ENCODE measurements around the gene RIMS1. TPM values are rescaled to one million over a fixed set of nuclear protein-coding genes. Genes with fewer than 3 reads are reported as not detected.

The RIMS1 gene
- total and polyA plus RNA-seq, 9 of the 15 experiments (the other 6 are each of a cell fraction or from before 2014, with no cell fraction given) = not detected

DNA sequence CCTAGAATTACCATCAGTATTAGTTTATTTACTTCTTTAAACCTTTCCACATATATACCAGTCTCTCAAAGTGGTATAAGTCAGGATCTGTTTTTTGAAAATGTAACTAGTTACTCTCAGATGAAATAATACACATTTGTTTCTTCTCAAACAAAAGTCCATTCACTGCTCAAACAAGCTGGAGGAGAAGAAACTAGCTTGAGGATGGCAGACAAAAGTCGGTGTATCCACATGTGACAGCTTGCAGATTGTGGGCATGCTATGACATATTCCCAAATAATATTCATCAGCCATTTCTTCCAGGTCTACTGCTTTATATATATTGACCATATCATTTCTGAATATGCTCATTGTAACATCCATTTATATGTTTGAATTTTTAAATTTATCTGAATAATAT is 538.1 kb downstream of the RIMS1 start:
- ChIA-PET POLR2A (no interaction called here), CTCF (ENCODE audit: low intra/inter-chr PET ratio) (no interaction called here)
- no peaks in the 10 kb centered on the region for H3K9me3 ChIP-seq (replicated peaks; ENCODE audit: control insufficient read depth, insufficient read depth, low read depth, low read length)
- no peak overlapping the region for H3K4me3 ChIP-seq
- 31% methylated on average over 1 of the region's 1 CpG for WGBS (ENCODE audit: insufficient coverage, low coverage, missing lambda C conversion rate)
- no peak overlapping the region for H2AFZ ChIP-seq (ENCODE audit: low read depth, low read length)
- H3K79me2 ChIP-seq (ENCODE audit: control insufficient read depth, insufficient read depth, low read length) = no peaks in the 10 kb centered on the region
- H3K27me3 ChIP-seq (ENCODE audit: control insufficient read depth in 2 of 2, insufficient read depth in 2 of 2, low read length in 2 of 2) = no peaks in the 10 kb centered on the region
- H3K9me1 ChIP-seq (ENCODE audit: control insufficient read depth, insufficient read depth, low read length) = no peaks in the 10 kb centered on the region
- H4K20me1 ChIP-seq (replicated peaks; ENCODE audit: control insufficient read depth, insufficient read depth, low read length) = no peaks in the 10 kb centered on the region
- H3K4me2 ChIP-seq (ENCODE audit: insufficient read depth, low read length) = no peak overlapping the region
- H3K36me3 ChIP-seq (ENCODE audit: control insufficient read depth, insufficient read depth, low read length) = no peaks in the 10 kb centered on the region
- BruUV-seq (replicated peaks) = no TSS peak
- TF ChIP-seq ZNF175 (CRISPR knock-in tag; IDR thresholded peaks at IDR 0.05; ENCODE audit: low read depth) (no peak), ZBTB7A (IDR thresholded peaks at IDR 0.05; ENCODE audit: borderline replicate concordance, control insufficient read depth, low read depth, low read length) (no peak), SIRT6 (IDR thresholded peaks at IDR 0.05; ENCODE audit: low read depth, low read length) (no peak), JUND (IDR thresholded peaks at IDR 0.05; ENCODE audit: borderline replicate concordance, low read depth, low read length) (no peak), JUND (tag; IDR thresholded peaks at IDR 0.05; ENCODE audit: borderline replicate concordance, low read depth, low read length) (no peak), SPI1 (IDR thresholded peaks at IDR 0.05; ENCODE audit: borderline replicate concordance, low read depth, low read length) (no peak), XRCC4 (IDR thresholded peaks at IDR 0.05; ENCODE audit: extremely low read depth, insufficient read depth, insufficient read length) (no peak), BCOR (IDR thresholded peaks at IDR 0.05) (no peak), NCOA1 (IDR thresholded peaks at IDR 0.05; ENCODE audit: low read depth) (no peak), ZNF197 (CRISPR knock-in tag; IDR thresholded peaks at IDR 0.05; ENCODE audit: low read depth) (no peak), KHSRP (IDR thresholded peaks at IDR 0.05) (no peak), KLF13 (tag; IDR thresholded peaks at IDR 0.05; ENCODE audit: borderline replicate concordance, low read depth) (no peak), RAD51 (IDR thresholded peaks at IDR 0.05; ENCODE audit: borderline replicate concordance, low read depth) (no peak), ZNF717 (CRISPR knock-in tag; IDR thresholded peaks at IDR 0.05) (no peak)
- TF ChIP-seq, protein P1, sequence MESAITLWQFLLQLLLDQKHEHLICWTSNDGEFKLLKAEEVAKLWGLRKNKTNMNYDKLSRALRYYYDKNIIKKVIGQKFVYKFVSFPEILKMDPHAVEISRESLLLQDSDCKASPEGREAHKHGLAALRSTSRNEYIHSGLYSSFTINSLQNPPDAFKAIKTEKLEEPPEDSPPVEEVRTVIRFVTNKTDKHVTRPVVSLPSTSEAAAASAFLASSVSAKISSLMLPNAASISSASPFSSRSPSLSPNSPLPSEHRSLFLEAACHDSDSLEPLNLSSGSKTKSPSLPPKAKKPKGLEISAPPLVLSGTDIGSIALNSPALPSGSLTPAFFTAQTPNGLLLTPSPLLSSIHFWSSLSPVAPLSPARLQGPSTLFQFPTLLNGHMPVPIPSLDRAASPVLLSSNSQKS (CRISPR knock-in tag; IDR thresholded peaks at IDR 0.05) = no peak
- TF ChIP-seq, protein P2, sequence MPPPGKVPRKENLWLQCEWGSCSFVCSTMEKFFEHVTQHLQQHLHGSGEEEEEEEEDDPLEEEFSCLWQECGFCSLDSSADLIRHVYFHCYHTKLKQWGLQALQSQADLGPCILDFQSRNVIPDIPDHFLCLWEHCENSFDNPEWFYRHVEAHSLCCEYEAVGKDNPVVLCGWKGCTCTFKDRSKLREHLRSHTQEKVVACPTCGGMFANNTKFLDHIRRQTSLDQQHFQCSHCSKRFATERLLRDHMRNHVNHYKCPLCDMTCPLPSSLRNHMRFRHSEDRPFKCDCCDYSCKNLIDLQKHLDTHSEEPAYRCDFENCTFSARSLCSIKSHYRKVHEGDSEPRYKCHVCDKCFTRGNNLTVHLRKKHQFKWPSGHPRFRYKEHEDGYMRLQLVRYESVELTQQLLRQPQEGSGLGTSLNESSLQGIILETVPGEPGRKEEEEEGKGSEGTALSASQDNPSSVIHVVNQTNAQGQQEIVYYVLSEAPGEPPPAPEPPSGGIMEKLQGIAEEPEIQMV (tag; conservative IDR thresholded peaks at IDR 0.05; ENCODE audit: low read depth) = no peak
- in situ Hi-C loops (cut with MboI) (loop anchor here (25.0 kb wide), 1 partner anchor 913 kb away; no protein-coding TSS in a partner anchor), intact Hi-C loops (cut with micrococcal nuclease) (no loop called here)
- no peak overlapping the region for H3K9ac ChIP-seq (ENCODE audit: insufficient read depth in 1 of 2, low read depth in 2 of 2, low read length in 2 of 2)
- H3K4me1 ChIP-seq (replicated peaks in 1 of 2; ENCODE audit: control insufficient read depth in 2 of 2, insufficient read depth in 2 of 2, low read length in 2 of 2) = peaks cover 0 to 16% of the 10 kb centered on the region in 2 experiments; a peak in 3 of 5 replicates
- no peak overlapping the region for H3K27ac ChIP-seq (ENCODE audit: extremely low read depth, low read depth, low read length)
- DNase-seq (ENCODE audit: extremely low read depth in 1 of 4, low spot score in 3 of 4) (no peak), FAIRE-seq (no peak), ATAC-seq (no peak)
